Cardiac muscle cell (in vitro differentiated cells and primary cell): ENCODE results near the gene TPR. TPM values are rescaled to one million over a fixed set of nuclear protein-coding genes. Genes with fewer than 3 reads are reported as not detected.
A peak's percentile ranks its signal among the peaks of the same experiment; 100 is the strongest.
"Not testable (repeated sequence)": the region's sequence is repeated elsewhere in the genome, so short reads cannot be mapped to it uniquely, and the experiment has no call there.

Experiments used
- DNase-seq, 2 donors: peaks; one replicate each; pipeline versions ENCODE4 v3.0.0 to v3.0.0-alpha.2; 2010 to 2017; ENCODE audit warnings: low read depth in 1 of 2, low spot score in 1 of 2
- H3K27ac ChIP-seq: fragments of 200-600 bp; sonication (generic); 2 replicates; pipeline ENCODE4 v1.5.1; 2016
- H3K27me3 ChIP-seq: fragments of 200-600 bp; sonication (generic); 2 replicates; pipeline ENCODE4 v1.6.0; 2016; ENCODE audit warnings: control low read depth
- H3K36me3 ChIP-seq: fragments of 200-600 bp; sonication (generic); 2 replicates; pipeline ENCODE4 v1.5.1; 2016; ENCODE audit warnings: control low read depth
- H3K4me1 ChIP-seq: fragments of 200-600 bp; sonication (generic); 2 replicates; pipeline ENCODE4 v1.8.1; 2017; ENCODE audit warnings: low read depth, mild to moderate bottlenecking, mixed run types
- H3K4me3 ChIP-seq: fragments of 200-600 bp; sonication (generic); 2 replicates; pipeline ENCODE4 v1.5.1; 2016; ENCODE audit warnings: mild to moderate bottlenecking
- H3K9me3 ChIP-seq: fragments of 200-600 bp; sonication (generic); 2 replicates; pipeline ENCODE4 v1.5.1; 2017; ENCODE audit warnings: low read depth, mild to moderate bottlenecking, control low read depth
- polyA plus RNA-seq: library from polyadenylated mRNA; unstranded; fragments of >200 nt; fragmentation: Nextera tagmentation; extraction: Ambion mirVana; gene quantifications from 2 replicates; pipeline ENCODE4 v1.2.1, GENCODE V29; 2016
- total RNA-seq: library from RNA; depleted of rRNA; stranded (reverse); fragments of >200 nt; gene quantifications from 2 replicates; pipeline ENCODE4 v1.2.3, GENCODE V29; 2016
- TF ChIP-seq, protein P1 (sequence below): IDR thresholded peaks from 2 replicates; pipeline ENCODE4 v1.5.1; 2012; ENCODE audit warnings: low read depth, mild to moderate bottlenecking, low read length

The TPR gene
- total and polyA plus RNA-seq, 2 experiments from 2014 or later = 76.8 to 91.3 TPM

DNA sequence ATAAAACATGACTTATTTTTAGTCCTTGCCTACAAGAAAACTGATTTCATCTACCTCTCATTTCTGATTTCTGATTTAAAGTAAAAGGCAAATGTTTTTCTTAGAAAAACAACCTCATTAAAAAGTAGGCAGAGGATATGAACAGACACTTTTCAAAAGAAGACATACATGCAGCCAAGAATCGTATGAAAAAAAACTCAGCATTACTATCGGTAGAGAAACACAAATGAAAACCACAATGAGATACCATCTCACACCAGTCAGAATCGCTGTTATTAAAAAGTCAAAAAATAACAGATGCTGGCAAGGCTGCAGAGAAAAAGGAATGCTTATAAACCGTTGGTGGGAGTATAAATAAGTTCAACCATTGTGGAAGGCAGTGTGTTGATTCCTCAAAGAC lies 16.8 kb upstream of the TPR start:
- H3K27ac ChIP-seq = no peak overlapping the region
- H3K9me3 ChIP-seq = no peaks in the 10 kb centered on the region
- no peaks in the 10 kb centered on the region for H3K4me1 ChIP-seq
- peaks cover 74% of the 10 kb centered on the region for H3K36me3 ChIP-seq
- no peak for DNase-seq
- H3K27me3 ChIP-seq = no peaks in the 10 kb centered on the region
- no peak overlapping the region for H3K4me3 ChIP-seq
- TF ChIP-seq, protein P1, sequence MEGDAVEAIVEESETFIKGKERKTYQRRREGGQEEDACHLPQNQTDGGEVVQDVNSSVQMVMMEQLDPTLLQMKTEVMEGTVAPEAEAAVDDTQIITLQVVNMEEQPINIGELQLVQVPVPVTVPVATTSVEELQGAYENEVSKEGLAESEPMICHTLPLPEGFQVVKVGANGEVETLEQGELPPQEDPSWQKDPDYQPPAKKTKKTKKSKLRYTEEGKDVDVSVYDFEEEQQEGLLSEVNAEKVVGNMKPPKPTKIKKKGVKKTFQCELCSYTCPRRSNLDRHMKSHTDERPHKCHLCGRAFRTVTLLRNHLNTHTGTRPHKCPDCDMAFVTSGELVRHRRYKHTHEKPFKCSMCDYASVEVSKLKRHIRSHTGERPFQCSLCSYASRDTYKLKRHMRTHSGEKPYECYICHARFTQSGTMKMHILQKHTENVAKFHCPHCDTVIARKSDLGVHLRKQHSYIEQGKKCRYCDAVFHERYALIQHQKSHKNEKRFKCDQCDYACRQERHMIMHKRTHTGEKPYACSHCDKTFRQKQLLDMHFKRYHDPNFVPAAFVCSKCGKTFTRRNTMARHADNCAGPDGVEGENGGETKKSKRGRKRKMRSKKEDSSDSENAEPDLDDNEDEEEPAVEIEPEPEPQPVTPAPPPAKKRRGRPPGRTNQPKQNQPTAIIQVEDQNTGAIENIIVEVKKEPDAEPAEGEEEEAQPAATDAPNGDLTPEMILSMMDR = no peak

DNA sequence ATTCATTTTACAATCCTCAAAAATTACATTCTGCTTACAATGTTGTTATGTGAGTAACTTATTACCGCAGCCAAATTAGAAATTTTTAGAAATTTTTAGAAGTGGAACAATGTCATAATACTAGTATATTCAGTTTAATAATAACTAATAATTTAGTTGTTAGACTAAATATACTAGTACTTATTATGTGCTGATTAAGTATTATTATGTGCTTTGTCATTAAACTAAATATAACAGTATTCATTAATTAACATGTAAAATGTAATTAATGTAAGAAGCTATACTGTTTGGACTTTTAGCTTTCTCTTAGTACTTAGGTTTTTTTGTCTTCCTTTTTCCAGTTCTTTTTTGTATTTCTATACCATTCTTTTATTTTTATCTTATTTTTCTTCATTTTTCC lies 15.9 kb upstream of the TPR start:
- no peak overlapping the region for H3K27ac ChIP-seq
- H3K36me3 ChIP-seq = peaks cover 69% of the 10 kb centered on the region
- no peak for DNase-seq
- no peaks in the 10 kb centered on the region for H3K9me3 ChIP-seq
- no peaks in the 10 kb centered on the region for H3K27me3 ChIP-seq
- H3K4me1 ChIP-seq = no peaks in the 10 kb centered on the region
- no peak overlapping the region for H3K4me3 ChIP-seq
- TF ChIP-seq, protein P1 = no peak

DNA sequence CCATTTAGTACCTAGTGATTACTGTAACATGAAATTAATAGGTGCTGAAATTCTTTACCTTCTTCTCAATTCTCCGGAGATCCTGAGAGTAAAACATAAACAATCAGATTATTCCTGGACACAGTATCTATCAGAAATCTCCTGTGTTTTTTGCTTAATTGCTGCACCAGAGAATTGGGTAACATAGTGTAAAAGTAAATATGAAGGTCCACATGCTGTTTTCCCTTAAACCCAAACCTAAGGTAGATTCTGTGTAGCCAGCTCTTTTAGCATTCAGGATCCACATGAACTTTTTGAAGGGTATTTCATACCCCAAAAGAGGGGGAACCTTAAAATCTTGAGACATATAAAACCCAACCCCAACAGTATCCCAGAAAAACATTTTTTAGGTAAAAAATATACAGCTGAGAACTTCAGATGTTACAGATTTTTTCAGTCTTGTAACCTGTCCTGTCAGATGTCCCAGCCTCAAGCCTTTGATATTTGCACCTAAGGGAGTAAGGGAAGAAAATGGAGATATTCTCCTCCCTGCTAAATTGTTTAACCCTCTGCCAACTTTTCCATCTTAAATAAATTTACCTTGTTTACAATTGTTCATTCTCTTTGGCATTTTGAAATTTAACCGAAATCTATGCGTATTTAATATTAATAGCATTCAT lies 11.8 kb upstream of the TPR start:
- H3K27ac ChIP-seq = no peak overlapping the region
- TF ChIP-seq, protein P1 = no peak
- no peaks in the 10 kb centered on the region for H3K27me3 ChIP-seq
- no peak overlapping the region for H3K4me3 ChIP-seq
- no peaks in the 10 kb centered on the region for H3K9me3 ChIP-seq
- H3K4me1 ChIP-seq = no peaks in the 10 kb centered on the region
- peaks cover 53% of the 10 kb centered on the region for H3K36me3 ChIP-seq
- no peak for DNase-seq

DNA sequence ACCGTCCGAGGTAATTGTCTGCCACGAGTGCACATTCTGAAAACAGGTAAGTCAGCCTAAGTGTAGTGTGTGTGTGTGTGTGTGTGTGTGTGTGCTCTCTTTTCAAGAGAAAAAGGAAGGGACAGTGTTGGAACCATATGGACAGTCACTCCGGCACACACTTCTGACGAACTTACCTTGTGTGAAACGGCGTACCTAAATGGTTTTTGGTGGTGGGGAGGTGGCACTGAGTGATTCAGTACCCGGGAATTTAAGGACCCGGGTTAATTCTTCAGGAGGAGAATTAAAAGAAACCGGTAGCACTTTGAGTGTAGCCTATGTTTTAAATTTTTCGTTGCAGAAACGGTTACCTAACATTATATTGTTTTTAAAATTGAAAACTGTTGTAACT lies 871 bp upstream of the TPR start:
- Histone ChIP-seq H3K4me1 (peaks cover 16% of the 10 kb centered on the region), H3K27ac (peak overlapping the region; percentile 99), H3K9me3 (no peaks in the 10 kb centered on the region), H3K36me3 (peaks cover 25% of the 10 kb centered on the region), H3K27me3 (no peaks in the 10 kb centered on the region), H3K4me3 (peak overlapping the region; percentile 84)
- TF ChIP-seq, protein P1 = no peak
- no peak for DNase-seq

DNA sequence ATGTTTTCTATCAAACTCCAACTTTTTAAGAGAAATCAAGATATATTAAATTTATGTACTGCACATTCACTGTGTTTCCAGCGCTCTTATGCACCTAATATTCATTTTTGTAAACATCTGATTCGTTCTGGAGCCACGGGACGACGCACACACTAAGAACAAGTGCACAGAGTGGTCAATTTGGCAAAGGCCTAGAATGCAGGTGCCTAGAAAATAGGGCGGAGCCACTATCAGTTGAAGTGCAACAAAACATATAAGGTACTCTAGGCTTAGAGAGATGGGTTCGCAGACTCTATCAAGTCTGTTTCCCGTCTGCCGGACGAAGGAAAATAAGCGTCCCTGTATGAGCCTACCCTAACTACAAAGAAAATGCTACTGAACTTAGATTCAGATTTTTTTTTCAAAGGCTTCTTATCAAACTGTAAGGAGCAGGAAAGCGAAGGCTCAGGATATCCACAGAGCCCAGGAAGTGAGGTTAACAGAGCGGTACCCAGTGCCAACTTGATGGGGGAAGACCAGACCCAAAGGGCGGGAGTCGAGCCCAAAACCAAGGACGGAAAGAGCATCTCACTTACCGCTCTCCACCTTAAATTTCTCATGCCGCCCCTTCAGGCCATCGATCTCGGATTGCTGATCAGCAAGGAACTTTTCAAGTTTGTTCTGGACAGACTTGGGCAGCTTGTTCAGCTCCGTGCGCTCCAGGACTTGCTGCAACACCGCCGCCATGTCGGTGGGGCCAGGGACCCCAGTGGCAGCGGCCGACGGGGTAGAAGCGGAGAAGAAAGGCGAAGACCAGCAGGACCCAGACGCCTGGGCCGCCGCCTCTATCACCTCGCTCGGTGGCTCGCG lies 526 bp downstream of the TPR start:
- peak; percentile 43 to 49 for DNase-seq
- Histone ChIP-seq H3K4me1 (peaks cover 16% of the 10 kb centered on the region), H3K27me3 (no peaks in the 10 kb centered on the region), H3K9me3 (no peaks in the 10 kb centered on the region), H3K36me3 (peaks cover 28% of the 10 kb centered on the region), H3K27ac (peak overlapping the region; percentile 99), H3K4me3 (peak overlapping the region; percentile 84)
- TF ChIP-seq, protein P1 = no peak

DNA sequence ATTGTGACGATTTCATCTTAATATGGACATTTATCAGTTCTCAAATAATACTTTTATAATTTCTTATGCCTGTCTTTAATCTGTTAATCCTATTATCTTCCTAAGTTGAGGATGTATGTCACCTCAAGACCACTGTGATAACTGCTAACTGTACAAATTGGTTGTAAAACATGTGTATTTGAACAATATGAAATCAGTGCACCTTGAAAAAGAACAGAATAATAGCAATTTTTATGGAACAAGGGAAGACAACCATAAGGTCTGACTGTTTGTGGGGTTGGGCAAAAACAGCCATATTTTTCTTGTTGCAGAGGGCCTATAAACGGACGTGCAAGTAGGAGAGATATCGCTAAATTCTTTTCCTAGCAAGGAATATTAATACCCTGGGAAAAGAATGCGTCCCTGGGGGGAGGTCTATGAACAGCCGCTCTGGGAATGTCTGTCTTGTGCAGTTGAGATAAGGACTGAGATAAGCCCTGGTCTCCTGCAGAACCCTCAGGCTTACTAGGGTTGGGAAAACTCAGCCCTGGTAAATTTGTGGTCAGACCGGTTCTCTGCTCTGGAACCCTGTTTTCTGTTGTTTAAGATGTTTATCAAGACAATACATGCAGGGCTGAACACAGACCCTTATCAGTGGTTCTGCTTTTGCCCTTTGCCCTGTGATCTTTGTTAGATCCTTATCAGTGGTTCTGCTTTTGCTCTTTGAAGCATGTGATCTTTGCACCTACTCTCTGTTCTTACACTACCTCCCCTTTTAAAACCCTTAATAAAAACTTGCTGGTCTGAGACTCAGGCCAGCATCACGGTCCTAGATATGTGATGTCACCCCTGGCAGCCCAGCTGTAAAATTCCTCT lies 27.0 kb downstream of the TPR start:
- H3K4me3 ChIP-seq, H3K9me3 ChIP-seq, H3K4me1 ChIP-seq, H3K27ac ChIP-seq, H3K27me3 ChIP-seq: not testable (repeated sequence)
- peaks cover 93% of the 10 kb centered on the region for H3K36me3 ChIP-seq
- DNase-seq = peak in 1 of 2 donors; percentile 32
